Measurements from ENCODE around the gene NPC1L1. TPM values are rescaled to one million over a fixed set of nuclear protein-coding genes. Genes with fewer than 3 reads are reported as not detected.

The NPC1L1 gene
- total and polyA plus RNA-seq, 2 of the 13 experiments (the other 11 are each of a cell fraction or from before 2014, with no cell fraction given), result 4.8 to 14.5 TPM

DNA sequence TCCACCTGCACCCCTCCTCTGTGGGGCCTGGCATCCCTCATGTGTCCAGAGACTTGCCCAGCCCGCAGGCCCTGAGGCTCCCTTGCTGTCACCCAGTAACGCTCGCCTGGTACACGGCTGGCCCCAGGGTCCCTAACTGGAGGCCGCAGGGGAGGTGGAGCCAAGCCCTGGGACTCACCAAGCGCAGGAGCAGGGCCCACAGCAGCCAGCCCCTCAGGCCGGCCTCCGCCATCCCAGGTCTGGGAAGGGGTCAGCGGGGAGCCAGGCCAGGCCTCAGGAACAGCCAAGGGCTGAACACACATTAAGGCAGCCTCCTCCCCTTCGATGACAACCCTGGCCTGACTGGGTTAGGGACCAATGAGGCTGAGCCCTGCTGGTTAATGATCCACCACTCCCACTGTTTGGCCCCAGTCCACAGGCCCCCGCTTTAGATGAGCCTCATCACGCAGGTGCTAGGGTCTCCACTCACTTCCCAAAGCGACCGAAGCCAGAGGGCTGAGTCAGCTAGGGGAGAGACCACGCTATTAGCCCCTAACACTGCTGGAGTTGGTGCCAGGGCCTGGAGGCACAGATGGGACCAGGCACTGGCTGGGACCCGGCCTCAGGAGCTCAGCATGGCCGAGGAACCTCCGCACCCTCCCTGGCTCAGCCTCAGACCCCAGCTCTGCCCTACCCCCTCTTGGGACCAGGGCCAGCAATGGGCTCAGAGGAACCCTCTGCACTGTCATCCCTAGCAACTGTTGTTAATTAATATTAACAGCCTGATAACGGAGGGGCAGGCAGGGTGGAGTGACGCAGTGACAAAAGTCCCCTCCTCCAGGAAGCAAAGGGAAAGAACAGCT is at the start of gene NPC1L1 (continued):
- TF ChIP-seq, protein P1, sequence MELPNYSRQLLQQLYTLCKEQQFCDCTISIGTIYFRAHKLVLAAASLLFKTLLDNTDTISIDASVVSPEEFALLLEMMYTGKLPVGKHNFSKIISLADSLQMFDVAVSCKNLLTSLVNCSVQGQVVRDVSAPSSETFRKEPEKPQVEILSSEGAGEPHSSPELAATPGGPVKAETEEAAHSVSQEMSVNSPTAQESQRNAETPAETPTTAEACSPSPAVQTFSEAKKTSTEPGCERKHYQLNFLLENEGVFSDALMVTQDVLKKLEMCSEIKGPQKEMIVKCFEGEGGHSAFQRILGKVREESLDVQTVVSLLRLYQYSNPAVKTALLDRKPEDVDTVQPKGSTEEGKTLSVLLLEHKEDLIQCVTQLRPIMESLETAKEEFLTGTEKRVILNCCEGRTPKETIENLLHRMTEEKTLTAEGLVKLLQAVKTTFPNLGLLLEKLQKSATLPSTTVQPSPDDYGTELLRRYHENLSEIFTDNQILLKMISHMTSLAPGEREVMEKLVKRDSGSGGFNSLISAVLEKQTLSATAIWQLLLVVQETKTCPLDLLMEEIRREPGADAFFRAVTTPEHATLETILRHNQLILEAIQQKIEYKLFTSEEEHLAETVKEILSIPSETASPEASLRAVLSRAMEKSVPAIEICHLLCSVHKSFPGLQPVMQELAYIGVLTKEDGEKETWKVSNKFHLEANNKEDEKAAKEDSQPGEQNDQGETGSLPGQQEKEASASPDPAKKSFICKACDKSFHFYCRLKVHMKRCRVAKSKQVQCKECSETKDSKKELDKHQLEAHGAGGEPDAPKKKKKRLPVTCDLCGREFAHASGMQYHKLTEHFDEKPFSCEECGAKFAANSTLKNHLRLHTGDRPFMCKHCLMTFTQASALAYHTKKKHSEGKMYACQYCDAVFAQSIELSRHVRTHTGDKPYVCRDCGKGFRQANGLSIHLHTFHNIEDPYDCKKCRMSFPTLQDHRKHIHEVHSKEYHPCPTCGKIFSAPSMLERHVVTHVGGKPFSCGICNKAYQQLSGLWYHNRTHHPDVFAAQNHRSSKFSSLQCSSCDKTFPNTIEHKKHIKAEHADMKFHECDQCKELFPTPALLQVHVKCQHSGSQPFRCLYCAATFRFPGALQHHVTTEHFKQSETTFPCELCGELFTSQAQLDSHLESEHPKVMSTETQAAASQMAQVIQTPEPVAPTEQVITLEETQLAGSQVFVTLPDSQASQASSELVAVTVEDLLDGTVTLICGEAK (IDR thresholded peaks at IDR 0.05), result no peak
- TF ChIP-seq, protein P1 (CRISPR knock-in tag; IDR thresholded peaks at IDR 0.05), result peak; percentile 63; the same call in 1 of the 2 replicates
- TF ChIP-seq TARDBP (CRISPR knock-in tag; IDR thresholded peaks at IDR 0.05) (peak; percentile 54), SP140L (CRISPR knock-in tag; IDR thresholded peaks at IDR 0.05; ENCODE audit: borderline replicate concordance) (no peak), DNMT3B (CRISPR knock-in tag; conservative IDR thresholded peaks at IDR 0.05) (no peak; the same call in 1 of the 2 replicates), MTF1 (CRISPR knock-in tag; IDR thresholded peaks at IDR 0.05) (no peak), ZFY (CRISPR knock-in tag; IDR thresholded peaks at IDR 0.05) (peak; percentile 98), SMAD1 (CRISPR knock-in tag; IDR thresholded peaks at IDR 0.05; ENCODE audit: borderline replicate concordance, low read depth) (peak; percentile 40; the same call in 1 of the 2 replicates)
- TF ChIP-seq, protein P2, sequence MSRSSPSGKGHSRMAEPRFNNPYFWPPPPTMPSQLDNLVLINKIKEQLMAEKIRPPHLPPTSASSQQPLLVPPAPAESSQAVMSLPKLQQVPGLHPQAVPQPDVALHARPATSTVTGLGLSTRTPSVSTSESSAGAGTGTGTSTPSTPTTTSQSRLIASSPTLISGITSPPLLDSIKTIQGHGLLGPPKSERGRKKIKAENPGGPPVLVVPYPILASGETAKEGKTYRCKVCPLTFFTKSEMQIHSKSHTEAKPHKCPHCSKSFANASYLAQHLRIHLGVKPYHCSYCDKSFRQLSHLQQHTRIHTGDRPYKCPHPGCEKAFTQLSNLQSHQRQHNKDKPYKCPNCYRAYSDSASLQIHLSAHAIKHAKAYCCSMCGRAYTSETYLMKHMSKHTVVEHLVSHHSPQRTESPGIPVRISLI (CRISPR knock-in tag; IDR thresholded peaks at IDR 0.05; ENCODE audit: borderline replicate concordance), result 0 out of 2 replicates have a peak, but pooled peaks have one; percentile 33
- TF ChIP-seq, protein P3, sequence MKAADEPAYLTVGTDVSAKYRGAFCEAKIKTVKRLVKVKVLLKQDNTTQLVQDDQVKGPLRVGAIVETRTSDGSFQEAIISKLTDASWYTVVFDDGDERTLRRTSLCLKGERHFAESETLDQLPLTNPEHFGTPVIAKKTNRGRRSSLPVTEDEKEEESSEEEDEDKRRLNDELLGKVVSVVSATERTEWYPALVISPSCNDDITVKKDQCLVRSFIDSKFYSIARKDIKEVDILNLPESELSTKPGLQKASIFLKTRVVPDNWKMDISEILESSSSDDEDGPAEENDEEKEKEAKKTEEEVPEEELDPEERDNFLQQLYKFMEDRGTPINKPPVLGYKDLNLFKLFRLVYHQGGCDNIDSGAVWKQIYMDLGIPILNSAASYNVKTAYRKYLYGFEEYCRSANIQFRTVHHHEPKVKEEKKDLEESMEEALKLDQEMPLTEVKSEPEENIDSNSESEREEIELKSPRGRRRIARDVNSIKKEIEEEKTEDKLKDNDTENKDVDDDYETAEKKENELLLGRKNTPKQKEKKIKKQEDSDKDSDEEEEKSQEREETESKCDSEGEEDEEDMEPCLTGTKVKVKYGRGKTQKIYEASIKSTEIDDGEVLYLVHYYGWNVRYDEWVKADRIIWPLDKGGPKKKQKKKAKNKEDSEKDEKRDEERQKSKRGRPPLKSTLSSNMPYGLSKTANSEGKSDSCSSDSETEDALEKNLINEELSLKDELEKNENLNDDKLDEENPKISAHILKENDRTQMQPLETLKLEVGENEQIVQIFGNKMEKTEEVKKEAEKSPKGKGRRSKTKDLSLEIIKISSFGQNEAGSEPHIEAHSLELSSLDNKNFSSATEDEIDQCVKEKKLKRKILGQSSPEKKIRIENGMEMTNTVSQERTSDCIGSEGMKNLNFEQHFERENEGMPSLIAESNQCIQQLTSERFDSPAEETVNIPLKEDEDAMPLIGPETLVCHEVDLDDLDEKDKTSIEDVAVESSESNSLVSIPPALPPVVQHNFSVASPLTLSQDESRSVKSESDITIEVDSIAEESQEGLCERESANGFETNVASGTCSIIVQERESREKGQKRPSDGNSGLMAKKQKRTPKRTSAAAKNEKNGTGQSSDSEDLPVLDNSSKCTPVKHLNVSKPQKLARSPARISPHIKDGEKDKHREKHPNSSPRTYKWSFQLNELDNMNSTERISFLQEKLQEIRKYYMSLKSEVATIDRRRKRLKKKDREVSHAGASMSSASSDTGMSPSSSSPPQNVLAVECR (CRISPR knock-in tag; IDR thresholded peaks at IDR 0.05; ENCODE audit: borderline replicate concordance), result peak; percentile 80

Data from HepG2 (cell line).